Stimulated activated CD4-positive, alpha-beta T cell treated with anti-CD3 and anti-CD28 coated beads, Interleukin-2, amount 100 ng/mL, for 24 hours (primary cell): ENCODE measurements around the gene DAPK3.
"Not testable (repeated sequence)": the region's sequence is repeated elsewhere in the genome, so short reads cannot be mapped to it uniquely, and the experiment has no call there.

Source experiments
- DNase-seq, 2 donors: peaks; one replicate each; pipeline ENCODE4 v3.0.0-alpha.2; 2020

DAPK3 gene

GRCh38 chr19:3970808-3971598, at the start of gene DAPK3:
Gene DAPK3 (minus strand): TSS chr19:3971099. CDS start chr19:3969735, 1,364 bp downstream.
- peak; percentile 95 to 97 for DNase-seq

GRCh38 chr19:4019578-4019977, 48.7 kb upstream of the DAPK3 start:
- DNase-seq = no peak

GRCh38 chr19:4018775-4019504, 48.0 kb upstream of the DAPK3 start:
- no peak for DNase-seq

GRCh38 chr19:4018140-4018613, 47.3 kb upstream of the DAPK3 start:
- DNase-seq = no peak

GRCh38 chr19:4016903-4017638, 46.2 kb upstream of the DAPK3 start:
- no peak for DNase-seq

- no peak for DNase-seq
Measured at GRCh38 chr19:4016486-4016885, 45.6 kb upstream of the DAPK3 start.

GRCh38 chr19:4015705-4016402, 45.0 kb upstream of the DAPK3 start:
- no peak for DNase-seq

GRCh38 chr19:4014541-4015491, 43.9 kb upstream of the DAPK3 start:
- DNase-seq = peak; percentile 37 to 62

- no peak for DNase-seq
Measured at GRCh38 chr19:4013886-4014540, 43.1 kb upstream of the DAPK3 start.

GRCh38 chr19:4012975-4013634, 42.2 kb upstream of the DAPK3 start:
- DNase-seq = no peak

- DNase-seq = no peak
Measured at GRCh38 chr19:4012092-4012974, 41.4 kb upstream of the DAPK3 start.

GRCh38 chr19:4011430-4011829, 40.5 kb upstream of the DAPK3 start:
- DNase-seq = not testable (repeated sequence)

GRCh38 chr19:4010808-4011110, 39.9 kb upstream of the DAPK3 start:
- no peak for DNase-seq

- no peak for DNase-seq
Measured at GRCh38 chr19:4009990-4010807, 39.3 kb upstream of the DAPK3 start.

GRCh38 chr19:4007836-4008539, 37.1 kb upstream of the DAPK3 start:
- peak; percentile 45 to 46 for DNase-seq

- peak; percentile 94 for DNase-seq
Measured at GRCh38 chr19:4007021-4007835, 36.3 kb upstream of the DAPK3 start, which contains the start of gene PIAS4. Gene PIAS4 (plus strand): TSS chr19:4007736. CDS start chr19:4007761, 25 bp downstream.

- not testable (repeated sequence) for DNase-seq
Measured at GRCh38 chr19:4005436-4005835, 34.5 kb upstream of the DAPK3 start.
